OCI-LY1 (cell line): ENCODE measurements around the gene NDUFA3.

Experiments
- CTCF ChIP-seq: fragments of 200-600 bp; sonication (generic), shearing (Covaris generic); IDR thresholded peaks from 2 replicates; pipeline ENCODE4 v1.5.1; 2017; ENCODE audit warnings: mild to moderate bottlenecking, antibody characterized with exemption, low read length, moderate library complexity, mixed read lengths
- EZH2 ChIP-seq: fragments of 200-600 bp; sonication (generic), shearing (Covaris generic); IDR thresholded peaks from 2 replicates; pipeline ENCODE4 v1.8.0; 2017; ENCODE audit warnings: borderline replicate concordance, mixed run types, mild to moderate bottlenecking, antibody characterized with exemption, low read length, moderate library complexity, mixed read lengths

GRCh38 chr19:54105796-54106195, 3.1 kb downstream of the NDUFA3 start:
- TF ChIP-seq CTCF (no peak), EZH2 (no peak)
